Measurements from ENCODE around the gene MVK.

DNA sequence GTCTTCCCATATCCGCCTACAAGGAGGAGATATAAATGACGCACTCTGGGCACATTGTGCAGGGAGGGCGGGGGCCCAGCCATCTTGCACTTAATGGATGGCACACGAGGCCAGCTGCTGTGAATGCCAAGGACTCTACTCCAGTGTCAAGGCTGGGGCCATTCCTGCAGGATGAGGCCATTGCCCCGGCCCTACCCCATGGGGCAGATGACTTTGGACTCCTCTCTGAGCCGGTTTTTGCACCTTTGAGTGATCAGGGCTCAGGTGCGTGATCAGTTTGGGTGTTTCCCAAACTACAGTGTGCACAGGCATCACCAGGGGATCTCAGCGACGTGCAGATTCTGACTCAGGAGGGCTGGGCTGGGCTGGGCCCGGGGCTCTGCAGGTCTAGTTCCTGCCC, 16.4 kb upstream of the MVK start:
- TF ChIP-seq, protein P1, sequence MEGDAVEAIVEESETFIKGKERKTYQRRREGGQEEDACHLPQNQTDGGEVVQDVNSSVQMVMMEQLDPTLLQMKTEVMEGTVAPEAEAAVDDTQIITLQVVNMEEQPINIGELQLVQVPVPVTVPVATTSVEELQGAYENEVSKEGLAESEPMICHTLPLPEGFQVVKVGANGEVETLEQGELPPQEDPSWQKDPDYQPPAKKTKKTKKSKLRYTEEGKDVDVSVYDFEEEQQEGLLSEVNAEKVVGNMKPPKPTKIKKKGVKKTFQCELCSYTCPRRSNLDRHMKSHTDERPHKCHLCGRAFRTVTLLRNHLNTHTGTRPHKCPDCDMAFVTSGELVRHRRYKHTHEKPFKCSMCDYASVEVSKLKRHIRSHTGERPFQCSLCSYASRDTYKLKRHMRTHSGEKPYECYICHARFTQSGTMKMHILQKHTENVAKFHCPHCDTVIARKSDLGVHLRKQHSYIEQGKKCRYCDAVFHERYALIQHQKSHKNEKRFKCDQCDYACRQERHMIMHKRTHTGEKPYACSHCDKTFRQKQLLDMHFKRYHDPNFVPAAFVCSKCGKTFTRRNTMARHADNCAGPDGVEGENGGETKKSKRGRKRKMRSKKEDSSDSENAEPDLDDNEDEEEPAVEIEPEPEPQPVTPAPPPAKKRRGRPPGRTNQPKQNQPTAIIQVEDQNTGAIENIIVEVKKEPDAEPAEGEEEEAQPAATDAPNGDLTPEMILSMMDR (IDR thresholded peaks at IDR 0.05; ENCODE audit: low read depth, low read length) = no peak
- TF ChIP-seq POLR2A (IDR thresholded peaks at IDR 0.05; ENCODE audit: extremely low read depth, insufficient read length) = no peak

Data from NB4 (cell line).